ENCODE measurements around the gene PNKD.

Gene PNKD

DNA sequence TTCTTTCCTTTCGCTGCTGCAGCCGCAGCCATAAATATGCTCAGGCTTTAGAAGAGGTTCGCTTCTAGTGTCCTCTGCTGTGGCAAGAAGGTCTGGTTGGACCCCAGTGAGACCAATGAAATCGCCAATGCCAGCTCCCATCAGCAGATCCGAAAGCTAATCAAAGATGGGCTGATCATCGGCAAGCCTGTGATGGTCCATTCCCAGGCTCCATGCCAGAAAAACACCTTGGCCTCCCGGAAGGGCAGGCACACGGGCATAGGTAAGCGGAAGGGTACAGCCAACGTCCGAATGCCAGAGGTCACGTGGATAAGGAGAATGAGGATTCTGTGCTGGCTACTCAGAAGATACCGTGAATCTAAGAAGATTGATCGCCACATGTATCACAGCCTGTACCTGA lies 83.7 kb downstream of the PNKD start:
- TF ChIP-seq CTCF (IDR thresholded peaks at IDR 0.05) = no peak

GRCh38 chr2:218354850-218355443 lies 84.6 kb downstream of the PNKD start:
- no peak for TF ChIP-seq CTCF (IDR thresholded peaks at IDR 0.05)

DNA sequence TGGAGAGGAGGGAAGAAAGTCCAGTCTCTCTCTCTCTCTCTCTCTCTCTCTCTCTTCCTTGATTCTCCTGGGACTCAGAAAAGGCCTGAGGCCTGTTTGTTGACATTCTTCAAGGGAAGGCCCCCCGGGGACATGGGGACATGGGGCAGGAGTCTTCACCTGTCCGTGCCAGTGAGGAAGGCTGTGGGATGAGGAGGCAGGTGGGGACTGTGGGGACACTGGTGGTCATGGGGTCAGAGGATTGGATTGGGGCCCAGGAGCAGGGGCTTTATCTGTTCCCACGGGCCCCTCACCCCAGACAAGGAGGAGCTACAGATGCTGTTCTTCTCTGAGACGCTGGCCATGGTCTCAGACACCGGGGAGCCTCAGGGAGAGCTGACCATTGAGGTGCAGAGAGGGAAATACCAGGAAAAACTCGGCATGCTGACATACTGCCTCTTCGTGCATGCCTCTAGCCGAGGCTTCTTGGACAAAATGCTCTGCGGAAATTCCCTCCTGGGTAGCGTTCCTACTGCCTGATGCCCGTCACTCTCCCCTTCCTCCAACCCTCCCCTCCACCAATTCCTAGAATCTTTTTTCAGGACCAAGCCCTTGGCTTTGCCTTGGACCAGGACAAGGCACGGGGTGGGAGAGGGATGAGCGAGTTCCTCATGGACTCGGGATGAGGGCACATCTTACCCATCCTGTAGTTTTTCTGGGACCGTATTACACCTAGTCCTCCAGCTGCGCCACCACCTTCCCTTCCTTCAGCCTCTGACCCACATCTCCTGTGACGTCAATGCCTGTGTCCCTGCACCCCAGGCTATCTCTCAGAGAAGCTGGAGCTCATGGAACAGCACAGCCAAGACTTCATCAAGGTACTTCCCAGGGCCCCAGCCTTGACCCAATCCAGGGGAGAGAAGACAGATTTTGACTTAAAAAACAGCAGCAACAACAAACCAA lies 87.2 kb downstream of the PNKD start:
- TF ChIP-seq CTCF (IDR thresholded peaks at IDR 0.05) = no peak

GRCh38 chr2:218360453-218360852 lies 90.1 kb downstream of the PNKD start:
- no peak for TF ChIP-seq CTCF (IDR thresholded peaks at IDR 0.05)

DNA sequence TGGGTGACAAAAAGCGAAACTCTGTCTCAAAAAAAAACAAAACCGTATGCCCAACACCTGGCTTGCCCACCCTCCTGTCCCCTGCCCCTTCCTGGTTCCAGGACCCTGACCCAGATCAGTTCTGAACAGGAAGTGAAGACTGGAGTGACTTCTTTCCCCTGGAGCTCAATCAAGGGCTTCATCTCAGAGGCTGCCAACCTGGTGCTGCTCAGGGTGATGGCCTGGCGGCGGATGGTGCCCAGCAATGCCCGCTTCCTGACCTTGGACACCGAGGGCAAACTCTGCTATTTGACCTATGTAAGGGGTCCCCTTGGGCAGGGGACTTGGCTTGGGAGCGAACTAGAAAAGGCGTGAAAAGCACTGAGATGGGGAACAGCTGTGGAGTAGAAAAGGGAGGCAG lies 92.3 kb downstream of the PNKD start:
- TF ChIP-seq CTCF (IDR thresholded peaks at IDR 0.05) = no peak

- TF ChIP-seq CTCF (IDR thresholded peaks at IDR 0.05) = no peak
Observed at GRCh38 chr2:218363736-218364135, 93.4 kb downstream of the PNKD start.

DNA sequence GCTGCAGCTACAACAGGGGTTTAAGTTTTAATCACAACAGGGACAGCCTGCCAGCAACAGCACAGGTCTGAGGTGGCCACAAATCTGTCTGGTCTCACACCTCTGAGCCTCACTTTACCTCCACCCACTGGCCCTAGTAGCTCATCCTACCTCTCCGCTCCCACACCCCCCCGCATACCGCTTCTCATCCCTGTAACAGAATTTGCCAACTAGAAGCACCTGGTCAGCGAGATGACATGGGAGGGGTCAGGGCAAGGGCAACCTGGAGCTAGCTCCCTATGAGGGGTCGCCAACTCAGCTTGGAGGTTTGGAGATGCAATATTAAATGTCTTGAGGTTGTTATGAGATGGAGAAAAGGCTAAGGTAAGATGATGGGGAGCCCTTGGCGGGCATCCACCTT lies 93.9 kb downstream of the PNKD start:
- no peak for TF ChIP-seq CTCF (IDR thresholded peaks at IDR 0.05)
